NCI-H2196 treated with DMSO at 0.1 percent for 48 hours (cell line): ENCODE data around the gene CCDC86.

Experiments used
- DNase-seq: peaks from one replicate; lab custom pipeline; 2025; ENCODE audit not compliant: unreplicated experiment; lab: John Stamatoyannopoulos, UW

The CCDC86 gene

GRCh38 chr11:60890696-60891095 is 48.8 kb downstream of the CCDC86 start:
- no peak for DNase-seq

GRCh38 chr11:60891103-60891741 is 49.3 kb downstream of the CCDC86 start:
- DNase-seq: no peak

- DNase-seq: no peak
Measured at GRCh38 chr11:60895687-60896086, 53.8 kb downstream of the CCDC86 start.

GRCh38 chr11:60897496-60897895 is 55.6 kb downstream of the CCDC86 start:
- DNase-seq: no peak

- DNase-seq: peak; percentile 40
Measured at GRCh38 chr11:60899046-60899936, 57.4 kb downstream of the CCDC86 start.

GRCh38 chr11:60899977-60900376 is 58.1 kb downstream of the CCDC86 start:
- DNase-seq: no peak
